GM12801 (cell line): ENCODE data around the gene ZBTB20.

Source experiments
- CTCF ChIP-seq: IDR thresholded peaks from one replicate; pipeline ENCODE4 v1.5.1; 2011; ENCODE audit warnings: control low read depth; ENCODE audit not compliant: insufficient read length; ENCODE audit errors: extremely low read depth

Gene ZBTB20

GRCh38 chr3:114444216-114444615 lies 702.9 kb downstream of the ZBTB20 start:
- no peak for TF ChIP-seq CTCF

GRCh38 chr3:114442246-114442645 lies 704.8 kb downstream of the ZBTB20 start:
- TF ChIP-seq CTCF = no peak

- no peak for TF ChIP-seq CTCF
These were observed 705.7 kb downstream of the ZBTB20 start for GRCh38 chr3:114441386-114441785.

GRCh38 chr3:114440700-114441099 lies 706.4 kb downstream of the ZBTB20 start:
- no peak for TF ChIP-seq CTCF

GRCh38 chr3:114439284-114439683 lies 707.8 kb downstream of the ZBTB20 start:
- TF ChIP-seq CTCF = no peak

- no peak for TF ChIP-seq CTCF
These were observed 709.2 kb downstream of the ZBTB20 start for GRCh38 chr3:114437897-114438296.

- no peak for TF ChIP-seq CTCF
These were observed 710.9 kb downstream of the ZBTB20 start for GRCh38 chr3:114436182-114436581.
